Subcutaneous abdominal adipose tissue (tissue), 5 donors: ENCODE data around the gene EPHA2.

Source experiments
- H3K27ac ChIP-seq: one replicate; pipeline ENCODE4 v1.7.0; 2013; ENCODE audit warnings: low read depth, mild to moderate bottlenecking, inconsistent platforms, low read length, moderate library complexity
- H3K27me3 ChIP-seq, 5 donors: one replicate each; pipeline ENCODE4 v1.7.0; 2013; ENCODE audit warnings: low read length in 5 of 5, inconsistent platforms in 1 of 5; ENCODE audit not compliant: control insufficient read depth in 5 of 5, insufficient read depth in 4 of 5
- H3K36me3 ChIP-seq, 5 donors: one replicate each; pipeline ENCODE4 v1.7.0; 2013; ENCODE audit warnings: low read length in 5 of 5; ENCODE audit not compliant: control insufficient read depth in 5 of 5, insufficient read depth in 5 of 5
- H3K4me1 ChIP-seq, 5 donors: one replicate each; pipeline ENCODE4 v1.7.0; 2013; ENCODE audit warnings: low read length in 5 of 5, mild to moderate bottlenecking in 3 of 5, moderate library complexity in 1 of 5; ENCODE audit not compliant: control insufficient read depth in 5 of 5, insufficient read depth in 5 of 5
- H3K4me3 ChIP-seq, 5 donors: one replicate each; pipeline ENCODE4 v1.7.0; 2013; ENCODE audit warnings: low read length in 5 of 5, low read depth in 1 of 5
- H3K9ac ChIP-seq, 5 donors: one replicate each; pipeline ENCODE4 v1.7.0; 2013; ENCODE audit warnings: low read length in 5 of 5, mild to moderate bottlenecking in 4 of 5, moderate library complexity in 3 of 5
- H3K9me3 ChIP-seq, 5 donors: one replicate each; pipeline ENCODE4 v1.7.0; 2013; ENCODE audit warnings: low read length in 5 of 5; ENCODE audit not compliant: control insufficient read depth in 5 of 5
- donor health status: healthy.
- donor health status: healthy.
- donor health status: healthy.
- donor health status: healthy.
- donor health status: healthy.

The EPHA2 gene

GRCh38 chr1:16101623-16102022 lies 54.2 kb downstream of the EPHA2 start:
- Histone ChIP-seq H3K9me3 (no peaks in the 10 kb centered on the region), H3K36me3 (no peaks in the 10 kb centered on the region), H3K27me3 (no peaks in the 10 kb centered on the region), H3K4me1 (no peaks in the 10 kb centered on the region), H3K4me3 (no peak overlapping the region), H3K9ac (no peak overlapping the region), H3K27ac (no peak overlapping the region)

GRCh38 chr1:16099412-16099811 lies 56.5 kb downstream of the EPHA2 start:
- Histone ChIP-seq H3K9me3 (no peaks in the 10 kb centered on the region), H3K36me3 (no peaks in the 10 kb centered on the region), H3K27ac (no peak overlapping the region), H3K4me3 (no peak overlapping the region), H3K4me1 (peaks cover 0 to 5% (median 0%) of the 10 kb centered on the region in 5 donors), H3K27me3 (peaks cover 0 to 3% (median 0%) of the 10 kb centered on the region in 5 donors), H3K9ac (no peak overlapping the region)

GRCh38 chr1:16095447-16095846 lies 60.4 kb downstream of the EPHA2 start:
- Histone ChIP-seq H3K4me3 (no peak overlapping the region), H3K4me1 (peaks cover 0 to 5% (median 0%) of the 10 kb centered on the region in 5 donors), H3K9ac (no peak overlapping the region), H3K27me3 (peaks cover 0 to 3% (median 0%) of the 10 kb centered on the region in 5 donors), H3K9me3 (no peaks in the 10 kb centered on the region), H3K36me3 (no peaks in the 10 kb centered on the region), H3K27ac (no peak overlapping the region)

GRCh38 chr1:16094453-16095158 lies 61.3 kb downstream of the EPHA2 start:
- Histone ChIP-seq H3K27me3 (peaks cover 0 to 3% (median 0%) of the 10 kb centered on the region in 5 donors), H3K27ac (no peak overlapping the region), H3K4me3 (no peak overlapping the region), H3K36me3 (no peaks in the 10 kb centered on the region), H3K9ac (no peak overlapping the region), H3K4me1 (peaks cover 0 to 5% (median 0%) of the 10 kb centered on the region in 5 donors), H3K9me3 (no peaks in the 10 kb centered on the region)

DNA sequence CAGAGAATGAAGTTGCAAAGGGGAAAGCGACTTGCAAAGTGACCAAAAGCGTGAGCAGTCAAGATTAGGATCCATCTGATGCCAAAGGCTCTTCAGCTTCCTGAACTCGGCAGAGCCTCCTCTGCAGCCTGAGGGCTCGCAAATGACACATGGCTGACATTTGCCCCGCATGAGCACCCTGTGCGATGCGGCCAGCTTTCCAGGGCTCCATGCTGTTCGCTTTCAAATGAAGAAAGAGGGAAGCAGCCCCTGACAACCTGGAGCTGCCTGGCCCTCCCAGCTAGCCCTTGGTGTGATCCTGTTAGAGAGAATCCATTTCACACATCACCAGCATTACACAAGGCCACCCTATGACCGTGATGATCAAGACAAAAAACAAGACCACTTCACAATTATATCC lies 62.3 kb downstream of the EPHA2 start:
- Histone ChIP-seq H3K4me3 (no peak overlapping the region), H3K9me3 (no peaks in the 10 kb centered on the region), H3K27ac (no peak overlapping the region), H3K27me3 (peaks cover 0 to 3% (median 0%) of the 10 kb centered on the region in 5 donors), H3K36me3 (no peaks in the 10 kb centered on the region), H3K9ac (no peak overlapping the region), H3K4me1 (peaks cover 0 to 9% (median 0%) of the 10 kb centered on the region in 5 donors)

DNA sequence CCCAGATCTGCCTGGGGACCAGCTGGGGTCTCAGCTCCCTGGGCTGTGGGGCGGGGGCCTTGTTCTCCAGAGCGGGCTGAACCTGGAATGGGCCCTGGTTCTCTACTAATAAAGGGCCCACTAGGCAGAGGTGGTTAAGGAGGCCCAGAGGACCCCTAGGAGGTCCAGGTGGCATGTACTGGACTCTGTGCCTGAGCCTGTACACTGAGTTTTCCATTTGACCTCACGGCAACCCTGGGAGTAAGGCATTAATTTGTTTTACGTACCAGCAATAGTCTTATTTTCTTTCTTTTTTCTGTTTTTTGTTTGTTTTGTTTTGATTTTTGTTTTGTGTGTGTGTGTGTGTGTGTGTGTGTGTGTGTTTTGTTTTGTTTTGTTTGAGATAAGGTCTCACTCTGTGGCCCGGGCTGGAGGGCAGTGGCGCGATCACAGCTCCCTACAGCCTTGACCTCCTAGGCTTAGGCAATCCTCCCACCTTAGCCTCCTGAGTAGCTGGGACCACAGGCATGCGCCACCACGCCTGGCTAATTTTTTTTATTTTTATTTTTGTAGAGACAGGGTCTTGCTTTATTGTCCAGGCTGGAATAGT lies 62.9 kb downstream of the EPHA2 start:
- no peak overlapping the region for H3K9ac ChIP-seq
- no peaks in the 10 kb centered on the region for H3K9me3 ChIP-seq
- no peaks in the 10 kb centered on the region for H3K36me3 ChIP-seq
- no peak overlapping the region for H3K4me3 ChIP-seq
- H3K4me1 ChIP-seq = peaks cover 0 to 15% (median 2%) of the 10 kb centered on the region in 5 donors
- H3K27ac ChIP-seq = no peak overlapping the region
- peaks cover 0 to 3% (median 0%) of the 10 kb centered on the region in 5 donors for H3K27me3 ChIP-seq

- H3K27me3 ChIP-seq = peaks cover 0 to 3% (median 0%) of the 10 kb centered on the region in 5 donors
- peaks cover 0 to 21% (median 7%) of the 10 kb centered on the region in 5 donors for H3K4me1 ChIP-seq
- no peak overlapping the region for H3K27ac ChIP-seq
Measured at GRCh38 chr1:16092097-16092922, 63.6 kb downstream of the EPHA2 start.

GRCh38 chr1:16091296-16091695 lies 64.6 kb downstream of the EPHA2 start:
- Histone ChIP-seq H3K27me3 (peaks cover 0 to 3% (median 0%) of the 10 kb centered on the region in 5 donors), H3K27ac (no peak overlapping the region), H3K4me3 (no peak overlapping the region), H3K9me3 (no peaks in the 10 kb centered on the region), H3K9ac (no peak overlapping the region), H3K4me1 (peaks cover 0 to 21% (median 7%) of the 10 kb centered on the region in 5 donors), H3K36me3 (no peaks in the 10 kb centered on the region)

More at GRCh38 chr1:16092097-16092922, 63.6 kb downstream of the EPHA2 start:
- H3K36me3 ChIP-seq = no peaks in the 10 kb centered on the region
- H3K9ac ChIP-seq = no peak overlapping the region
- no peak overlapping the region for H3K4me3 ChIP-seq
- H3K9me3 ChIP-seq = no peaks in the 10 kb centered on the region

DNA sequence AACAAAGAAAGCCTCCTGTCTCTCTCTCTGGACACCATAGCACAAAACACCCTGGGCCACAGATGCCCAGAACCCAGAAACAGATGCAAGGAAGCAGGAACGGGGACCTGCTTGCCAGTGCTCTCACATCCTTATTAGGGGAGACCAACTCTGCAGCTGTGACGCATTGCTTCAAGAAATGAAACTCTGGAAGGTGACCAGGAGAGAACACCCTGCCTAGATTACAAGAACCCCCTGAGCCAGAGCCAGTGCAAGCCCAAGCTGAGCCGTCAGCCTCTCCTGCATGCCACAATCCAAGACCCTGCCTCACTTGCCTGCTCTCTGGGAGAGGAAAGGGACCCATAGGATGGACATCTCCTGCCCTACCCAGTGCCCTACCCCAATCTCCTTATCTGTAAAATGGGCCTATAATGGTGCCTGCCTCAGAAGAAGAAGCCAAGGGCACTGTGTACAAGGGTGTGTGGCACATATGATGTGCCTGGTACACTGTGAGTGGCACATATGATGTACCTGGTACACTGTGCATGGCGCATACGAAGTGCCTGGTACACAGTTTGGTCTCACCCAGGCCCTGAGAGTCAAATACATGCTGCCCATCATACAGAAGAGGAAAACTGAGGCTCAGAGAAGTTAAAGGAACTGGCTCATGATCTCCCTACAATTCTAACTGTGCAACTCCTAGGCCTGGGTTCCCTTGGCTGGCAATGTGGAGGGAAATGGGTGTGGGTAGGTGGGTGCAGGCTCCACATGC lies 65.6 kb downstream of the EPHA2 start:
- Histone ChIP-seq H3K4me1 (peaks cover 0 to 24% (median 12%) of the 10 kb centered on the region in 5 donors), H3K4me3 (no peak overlapping the region), H3K36me3 (no peaks in the 10 kb centered on the region), H3K9ac (no peak overlapping the region), H3K27me3 (no peaks in the 10 kb centered on the region), H3K27ac (no peak overlapping the region), H3K9me3 (no peaks in the 10 kb centered on the region)
